ENCODE measurements around the gene LAPTM5. TPM values are rescaled to one million over a fixed set of nuclear protein-coding genes. Genes with fewer than 3 reads are reported as not detected.

Gene LAPTM5
- total RNA-seq, 1 donor from 2014 or later = 39.8 TPM

GRCh38 chr1:30698401-30698981 is 59.1 kb downstream of the LAPTM5 start:
- no peak for DNase-seq (ENCODE audit: extremely low spot score in 2 of 2)
- peak overlapping the region; percentile 97 for H3K27ac ChIP-seq
- H3K27me3 ChIP-seq = no peaks in the 10 kb centered on the region
- H3K4me3 ChIP-seq = no peak overlapping the region
- H3K4me1 ChIP-seq = peaks cover 68% of the 10 kb centered on the region
- H3K9me3 ChIP-seq = no peaks in the 10 kb centered on the region
- no peaks in the 10 kb centered on the region for H3K36me3 ChIP-seq
- TF ChIP-seq CTCF (IDR thresholded peaks at IDR 0.05) (no peak), POLR2A (IDR thresholded peaks at IDR 0.05) (no peak), POLR2AphosphoS5 (IDR thresholded peaks at IDR 0.05; ENCODE audit: insufficient read depth in 1 of 2, low read depth in 1 of 2) (peak in 1 of 2 donors; percentile 28)
- intact Hi-C loops (cut with DNase I) = loop anchor here (10.0 kb wide), 1 partner anchor 174 kb away; no protein-coding TSS in a partner anchor

- H3K27me3 ChIP-seq = no peaks in the 10 kb centered on the region
- DNase-seq (ENCODE audit: extremely low spot score in 2 of 2) = no peak
- H3K27ac ChIP-seq = peak overlapping the region; percentile 97
- H3K4me3 ChIP-seq = no peak overlapping the region
- no peak for TF ChIP-seq CTCF (IDR thresholded peaks at IDR 0.05)
- peak in 1 of 2 donors; percentile 40 for TF ChIP-seq POLR2AphosphoS5 (IDR thresholded peaks at IDR 0.05; ENCODE audit: insufficient read depth in 1 of 2, low read depth in 1 of 2)
- H3K4me1 ChIP-seq = peaks cover 74% of the 10 kb centered on the region
- H3K36me3 ChIP-seq = no peaks in the 10 kb centered on the region
- no peaks in the 10 kb centered on the region for H3K9me3 ChIP-seq
- intact Hi-C loops (cut with DNase I) = loop anchor here (10.0 kb wide), 1 partner anchor 173 kb away; no protein-coding TSS in a partner anchor
Measured at GRCh38 chr1:30697571-30698376, 59.8 kb downstream of the LAPTM5 start.

GRCh38 chr1:30696831-30697230 is 60.7 kb downstream of the LAPTM5 start:
- intact Hi-C loops (cut with DNase I) = loop anchor here (10.0 kb wide), 1 partner anchor 172 kb away; no protein-coding TSS in a partner anchor
- H3K27me3 ChIP-seq = no peaks in the 10 kb centered on the region
- no peak for DNase-seq (ENCODE audit: extremely low spot score in 2 of 2)
- H3K4me1 ChIP-seq = peaks cover 72% of the 10 kb centered on the region
- peak overlapping the region; percentile 97 for H3K27ac ChIP-seq
- H3K36me3 ChIP-seq = no peaks in the 10 kb centered on the region
- TF ChIP-seq POLR2A (IDR thresholded peaks at IDR 0.05) (no peak), POLR2AphosphoS5 (IDR thresholded peaks at IDR 0.05; ENCODE audit: insufficient read depth in 1 of 2, low read depth in 1 of 2) (no peak), CTCF (IDR thresholded peaks at IDR 0.05) (no peak)
- H3K4me3 ChIP-seq = no peak overlapping the region
- H3K9me3 ChIP-seq = no peaks in the 10 kb centered on the region

- Histone ChIP-seq H3K27me3 (no peaks in the 10 kb centered on the region), H3K36me3 (no peaks in the 10 kb centered on the region), H3K9me3 (no peaks in the 10 kb centered on the region), H3K4me1 (peaks cover 64% of the 10 kb centered on the region), H3K4me3 (no peak overlapping the region), H3K27ac (peak overlapping the region; percentile 97)
- DNase-seq (ENCODE audit: extremely low spot score in 2 of 2) = no peak
- intact Hi-C loops (cut with DNase I) = loop anchor here (10.0 kb wide), 1 partner anchor 171 kb away; no protein-coding TSS in a partner anchor
- no peak for TF ChIP-seq POLR2AphosphoS5 (IDR thresholded peaks at IDR 0.05; ENCODE audit: insufficient read depth in 1 of 2, low read depth in 1 of 2)
- no peak for TF ChIP-seq POLR2A (IDR thresholded peaks at IDR 0.05)
- no peak for TF ChIP-seq CTCF (IDR thresholded peaks at IDR 0.05)
Measured at GRCh38 chr1:30695439-30695841, 62.1 kb downstream of the LAPTM5 start.

Measured in vagina (tissue), 2 donors.